SK-N-SH treated with all-trans-retinoic acid at 6 μM for 48 hours (cell line): ENCODE data around the gene DHRS7B.

Experiments used
- RARB ChIP-seq: fragments of 250-450 bp; sonication (Bioruptor Pico); IDR thresholded peaks from 2 replicates; pipeline ENCODE4 v1.8.0; 2021; ENCODE audit warnings: mild to moderate bottlenecking, moderate library complexity
- TSHZ2 ChIP-seq: fragments of 250-450 bp; sonication (Bioruptor Pico); IDR thresholded peaks from 2 replicates; pipeline ENCODE4 v1.5.0; 2020; ENCODE audit warnings: mild to moderate bottlenecking, moderate library complexity

GRCh38 chr17:21149621-21150020, 22.9 kb downstream of the DHRS7B start:
- TF ChIP-seq TSHZ2 (CRISPR knock-in tag) (no peak), RARB (CRISPR knock-in tag) (no peak)
